ENCODE data around the gene HLA-E. TPM values are rescaled to one million over a fixed set of nuclear protein-coding genes. Genes with fewer than 3 reads are reported as not detected.
"Not testable (repeated sequence)": the region's sequence is repeated elsewhere in the genome, so short reads cannot be mapped to it uniquely, and the experiment has no call there.

HLA-E gene
- total RNA-seq, 2 experiments from 2014 or later: 493 to 499 TPM

GRCh38 chr6:30520522-30520921 lies 31.2 kb downstream of the HLA-E start:
- H3K4me1 Mint-ChIP-seq (ENCODE audit: low read depth): peaks cover 54% of the 10 kb centered on the region
- intact Hi-C loops (cut with micrococcal nuclease): no loop called here
- peaks cover 61% of the 10 kb centered on the region for H3K36me3 Mint-ChIP-seq (ENCODE audit: low read depth)
- POLR2A ChIA-PET: interaction anchor here (1.3 to 1.5 kb wide), 2 partner anchors 19 to 27 kb away, joined by 3 to 5 read pairs; no protein-coding TSS in a partner anchor
- H3K27me3 Mint-ChIP-seq: no peaks in the 10 kb centered on the region
- CTCF ChIA-PET: interaction anchor here (1.6 to 2.6 kb wide), 4 partner anchors 9 to 27 kb away, joined by 6 to 10 read pairs (median 7); no protein-coding TSS in a partner anchor
- ATAC-seq: no peak
- no peak for DNase-seq
- no peak for TF ChIP-seq CTCF (IDR thresholded peaks at IDR 0.05)
- H3K4me3 Mint-ChIP-seq: no peak overlapping the region
- no peak overlapping the region for H3K27ac Mint-ChIP-seq
- peaks cover 64% of the 10 kb centered on the region for H3K9me3 Mint-ChIP-seq

- DNase-seq; intact Hi-C loops (cut with micrococcal nuclease); H3K4me3 Mint-ChIP-seq; H3K27me3 Mint-ChIP-seq; ATAC-seq: not testable (repeated sequence)
- Mint-ChIP-seq H3K36me3 (ENCODE audit: low read depth) (peaks cover 64% of the 10 kb centered on the region), H3K9me3 (peaks cover 66% of the 10 kb centered on the region), H3K4me1 (ENCODE audit: low read depth) (peaks cover 57% of the 10 kb centered on the region), H3K27ac (peak overlapping the region; percentile 66)
- POLR2A ChIA-PET: interaction anchor here (0.7 to 1.5 kb wide), 4 partner anchors 9 to 27 kb away, joined by 3 to 5 read pairs (median 4); no protein-coding TSS in a partner anchor
- CTCF ChIA-PET: interaction anchor here (1.6 to 2.6 kb wide), 5 partner anchors 9 to 27 kb away, joined by 6 to 10 read pairs (median 7); no protein-coding TSS in a partner anchor
These were observed 31.8 kb downstream of the HLA-E start for GRCh38 chr6:30521082-30521481.

- DNase-seq; H3K27me3 Mint-ChIP-seq; intact Hi-C loops (cut with micrococcal nuclease); ATAC-seq; H3K4me3 Mint-ChIP-seq: not testable (repeated sequence)
- Mint-ChIP-seq H3K4me1 (ENCODE audit: low read depth) (peaks cover 62% of the 10 kb centered on the region), H3K27ac (peak overlapping the region; percentile 37), H3K9me3 (peaks cover 67% of the 10 kb centered on the region), H3K36me3 (ENCODE audit: low read depth) (peaks cover 67% of the 10 kb centered on the region)
- ChIA-PET CTCF (interaction anchor here (1.6 to 2.6 kb wide), 5 partner anchors 8 to 28 kb away, joined by 6 to 10 read pairs (median 7); no protein-coding TSS in a partner anchor), POLR2A (interaction anchor here (0.7 to 1.3 kb wide), 3 partner anchors 8 to 20 kb away, joined by 3 to 4 read pairs (median 3); no protein-coding TSS in a partner anchor)
These were observed 32.6 kb downstream of the HLA-E start for GRCh38 chr6:30521952-30522351.

GRCh38 chr6:30526444-30526843 lies 37.1 kb downstream of the HLA-E start:
- not testable (repeated sequence) for H3K4me3 Mint-ChIP-seq
- CTCF ChIA-PET: interaction anchor here (0.9 to 6.7 kb wide), 2 partner anchors 8 to 16 kb away, joined by 3 to 188 read pairs; no protein-coding TSS in a partner anchor

GRCh38 chr6:30529349-30529875 lies 40.1 kb downstream of the HLA-E start:
- peak overlapping the region; percentile 90 for H3K27ac Mint-ChIP-seq
- ChIA-PET POLR2A (interaction anchor here (0.6 to 7.4 kb wide), 12 partner anchors 8 to 262 kb away, joined by 3 to 177 read pairs (median 4); no protein-coding TSS in a partner anchor), CTCF (interaction anchor here (0.8 to 6.7 kb wide), 11 partner anchors 8 to 46 kb away, joined by 3 to 188 read pairs (median 5); no protein-coding TSS in a partner anchor)
- H3K9me3 Mint-ChIP-seq: peaks cover 18% of the 10 kb centered on the region
- H3K36me3 Mint-ChIP-seq (ENCODE audit: low read depth): peaks cover 28% of the 10 kb centered on the region
- ATAC-seq: peak; percentile 54
- H3K4me3 Mint-ChIP-seq: peak overlapping the region; percentile 18
- peaks cover 65% of the 10 kb centered on the region for H3K4me1 Mint-ChIP-seq (ENCODE audit: low read depth)
- not testable (repeated sequence) for H3K27me3 Mint-ChIP-seq
- DNase-seq: peak; percentile 76
- intact Hi-C loops (cut with micrococcal nuclease): loop anchor here (2.0 kb wide), 1 partner anchor 41 kb away; the partner anchor contains the start of gene HLA-E

More at GRCh38 chr6:30526444-30526843, 37.1 kb downstream of the HLA-E start:
- H3K27me3 Mint-ChIP-seq; DNase-seq; ATAC-seq; intact Hi-C loops (cut with micrococcal nuclease): not testable (repeated sequence)
- POLR2A ChIA-PET: interaction anchor here (1.5 to 7.4 kb wide), 6 partner anchors 9 to 40 kb away, joined by 5 to 177 read pairs (median 20); no protein-coding TSS in a partner anchor
- H3K4me1 Mint-ChIP-seq (ENCODE audit: low read depth): peaks cover 69% of the 10 kb centered on the region
- peaks cover 45% of the 10 kb centered on the region for H3K9me3 Mint-ChIP-seq
- H3K36me3 Mint-ChIP-seq (ENCODE audit: low read depth): peaks cover 44% of the 10 kb centered on the region
- H3K27ac Mint-ChIP-seq: peak overlapping the region; percentile 73

- CTCF ChIA-PET: interaction anchor here (0.8 to 6.7 kb wide), 12 partner anchors 9 to 46 kb away, joined by 3 to 188 read pairs (median 6); no protein-coding TSS in a partner anchor
- Mint-ChIP-seq H3K27ac (peak overlapping the region; percentile 90), H3K4me1 (ENCODE audit: low read depth) (peaks cover 64% of the 10 kb centered on the region), H3K4me3 (no peak overlapping the region), H3K9me3 (peaks cover 12% of the 10 kb centered on the region), H3K27me3 (no peaks in the 10 kb centered on the region), H3K36me3 (ENCODE audit: low read depth) (peaks cover 22% of the 10 kb centered on the region)
- POLR2A ChIA-PET: interaction anchor here (0.6 to 7.4 kb wide), 12 partner anchors 8 to 262 kb away, joined by 3 to 177 read pairs (median 4); no protein-coding TSS in a partner anchor
- DNase-seq (no peak), ATAC-seq (no peak)
- intact Hi-C loops (cut with micrococcal nuclease): no loop called here
- no peak for TF ChIP-seq CTCF (IDR thresholded peaks at IDR 0.05)
These were observed 40.7 kb downstream of the HLA-E start for GRCh38 chr6:30530014-30530413.

Measured in activated CD8-positive, alpha-beta T cell treated with anti-CD3 and anti-CD28 coated beads for 36 hours (primary cell).